ENCODE data around the gene CCDC127. TPM values are rescaled to one million over a fixed set of nuclear protein-coding genes. Genes with fewer than 3 reads are reported as not detected.

Gene CCDC127
- total RNA-seq, 1 donor from 2014 or later = 6.4 TPM

DNA sequence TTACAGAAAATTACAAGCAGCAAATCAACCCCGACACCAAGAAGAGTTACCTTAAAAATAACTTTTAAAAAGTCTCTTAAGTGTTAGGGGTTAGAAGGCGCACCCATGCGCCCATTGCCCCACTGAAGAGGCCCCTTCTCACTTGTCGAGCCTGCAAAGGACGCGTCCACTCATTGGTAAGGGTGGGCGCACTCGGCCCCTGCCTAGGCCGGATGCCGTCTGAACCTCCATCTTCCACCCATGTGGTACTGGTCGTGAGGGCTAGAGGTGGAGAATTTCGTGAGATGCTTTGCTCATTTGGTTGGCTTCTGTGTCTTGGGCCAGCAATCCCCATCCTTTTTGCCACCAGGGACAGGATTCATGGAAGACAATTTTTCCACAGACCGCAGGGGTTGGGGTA is 54.1 kb downstream of the CCDC127 start:
- Mint-ChIP-seq H3K4me1 (no peaks in the 10 kb centered on the region), H3K4me3 (no peak overlapping the region), H3K27me3 (peaks cover 11% of the 10 kb centered on the region), H3K36me3 (ENCODE audit: low read depth) (no peaks in the 10 kb centered on the region), H3K9me3 (no peaks in the 10 kb centered on the region), H3K27ac (no peak overlapping the region)
- ChIA-PET POLR2A (no interaction called here), CTCF (no interaction called here)
- intact Hi-C loops (cut with micrococcal nuclease) = no loop called here
- ATAC-seq (ENCODE audit: low read depth) (no peak), DNase-seq (no peak)
- TF ChIP-seq, protein P1, sequence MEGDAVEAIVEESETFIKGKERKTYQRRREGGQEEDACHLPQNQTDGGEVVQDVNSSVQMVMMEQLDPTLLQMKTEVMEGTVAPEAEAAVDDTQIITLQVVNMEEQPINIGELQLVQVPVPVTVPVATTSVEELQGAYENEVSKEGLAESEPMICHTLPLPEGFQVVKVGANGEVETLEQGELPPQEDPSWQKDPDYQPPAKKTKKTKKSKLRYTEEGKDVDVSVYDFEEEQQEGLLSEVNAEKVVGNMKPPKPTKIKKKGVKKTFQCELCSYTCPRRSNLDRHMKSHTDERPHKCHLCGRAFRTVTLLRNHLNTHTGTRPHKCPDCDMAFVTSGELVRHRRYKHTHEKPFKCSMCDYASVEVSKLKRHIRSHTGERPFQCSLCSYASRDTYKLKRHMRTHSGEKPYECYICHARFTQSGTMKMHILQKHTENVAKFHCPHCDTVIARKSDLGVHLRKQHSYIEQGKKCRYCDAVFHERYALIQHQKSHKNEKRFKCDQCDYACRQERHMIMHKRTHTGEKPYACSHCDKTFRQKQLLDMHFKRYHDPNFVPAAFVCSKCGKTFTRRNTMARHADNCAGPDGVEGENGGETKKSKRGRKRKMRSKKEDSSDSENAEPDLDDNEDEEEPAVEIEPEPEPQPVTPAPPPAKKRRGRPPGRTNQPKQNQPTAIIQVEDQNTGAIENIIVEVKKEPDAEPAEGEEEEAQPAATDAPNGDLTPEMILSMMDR (IDR thresholded peaks at IDR 0.05) = no peak

DNA sequence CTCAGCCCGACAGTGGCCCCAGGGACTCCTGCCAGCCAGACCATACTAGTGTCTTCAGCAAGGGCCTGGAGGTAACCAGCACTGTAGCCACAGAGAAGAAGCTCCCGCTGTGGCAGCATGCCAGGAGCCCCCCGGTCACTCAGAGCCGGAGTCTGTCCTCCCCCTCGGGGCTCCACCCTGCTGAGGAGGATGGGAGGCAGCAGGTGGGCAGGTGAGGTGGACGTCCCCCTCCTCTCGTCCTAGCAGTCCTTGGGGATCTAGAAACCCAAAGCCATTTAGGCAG is 54.7 kb downstream of the CCDC127 start:
- intact Hi-C loops (cut with micrococcal nuclease) = no loop called here
- Mint-ChIP-seq H3K4me3 (no peak overlapping the region), H3K4me1 (no peaks in the 10 kb centered on the region), H3K36me3 (ENCODE audit: low read depth) (no peaks in the 10 kb centered on the region), H3K9me3 (no peaks in the 10 kb centered on the region), H3K27ac (no peak overlapping the region), H3K27me3 (peaks cover 11% of the 10 kb centered on the region)
- no peak for ATAC-seq (ENCODE audit: low read depth)
- no peak for DNase-seq
- ChIA-PET POLR2A (no interaction called here), CTCF (no interaction called here)
- TF ChIP-seq, protein P1 (IDR thresholded peaks at IDR 0.05) = no peak

DNA sequence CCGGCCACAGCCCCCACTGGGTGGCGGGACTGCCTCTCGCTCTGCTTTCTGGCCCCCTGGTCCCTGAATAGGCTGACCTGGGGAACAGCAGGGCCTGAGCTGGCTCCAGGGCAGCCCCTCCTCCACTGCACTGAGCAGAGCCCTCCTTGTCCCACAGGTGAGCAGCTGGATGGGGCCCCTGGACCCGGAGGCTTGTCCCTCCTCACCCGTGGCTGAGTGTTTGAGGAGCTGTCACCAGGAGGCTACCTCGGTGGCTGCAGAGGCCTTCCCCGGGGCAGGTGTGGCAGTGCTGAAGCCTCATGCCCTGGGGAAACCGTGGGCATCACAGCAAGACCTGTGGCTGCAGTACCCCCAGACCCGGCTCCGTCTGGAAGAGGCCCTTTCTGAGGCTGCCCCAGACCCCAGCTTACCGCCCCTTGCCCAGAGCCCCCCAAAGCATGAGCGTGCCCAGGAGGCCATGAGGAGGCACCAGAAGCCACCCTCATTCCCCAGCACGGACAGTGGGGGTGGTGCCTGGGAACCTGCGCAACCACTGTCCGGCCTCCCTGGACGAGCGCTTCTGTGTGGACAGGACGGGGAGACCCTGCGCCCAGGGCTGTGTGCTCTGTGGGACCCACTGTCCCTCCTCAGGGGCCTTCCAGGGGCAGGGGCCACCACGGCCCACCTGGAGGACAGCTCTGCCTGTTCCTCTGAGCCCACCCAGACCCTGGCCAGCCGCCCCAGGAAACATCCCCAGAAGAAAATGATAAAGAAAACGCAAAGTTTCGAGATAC is 55.2 kb downstream of the CCDC127 start:
- peaks cover 11% of the 10 kb centered on the region for H3K27me3 Mint-ChIP-seq
- ChIA-PET CTCF (no interaction called here), POLR2A (no interaction called here)
- intact Hi-C loops (cut with micrococcal nuclease) = no loop called here
- no peaks in the 10 kb centered on the region for H3K9me3 Mint-ChIP-seq
- no peaks in the 10 kb centered on the region for H3K36me3 Mint-ChIP-seq (ENCODE audit: low read depth)
- H3K4me1 Mint-ChIP-seq = no peaks in the 10 kb centered on the region
- no peak overlapping the region for H3K4me3 Mint-ChIP-seq
- ATAC-seq (ENCODE audit: low read depth) = no peak
- DNase-seq = no peak
- TF ChIP-seq, protein P1 (IDR thresholded peaks at IDR 0.05) = no peak
- H3K27ac Mint-ChIP-seq = no peak overlapping the region

DNA sequence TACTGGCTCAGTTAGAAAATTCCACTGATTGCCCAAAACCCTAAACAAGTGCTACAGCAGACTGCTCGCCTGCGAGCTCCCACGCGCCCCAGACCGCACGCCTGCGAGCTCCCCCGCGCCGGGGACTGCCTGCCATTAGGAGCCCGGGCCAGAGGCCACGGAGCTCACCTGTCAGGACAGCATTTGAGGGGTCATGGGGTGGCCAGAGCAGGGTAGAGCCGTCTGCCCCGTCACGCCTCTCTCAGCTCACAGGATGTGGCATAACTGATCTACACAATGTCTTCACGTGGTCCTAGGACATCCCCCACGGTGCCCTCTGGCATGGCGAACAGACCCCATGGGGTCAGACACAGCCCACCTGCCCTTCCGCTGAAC is 55.8 kb downstream of the CCDC127 start:
- DNase-seq (no peak), ATAC-seq (ENCODE audit: low read depth) (no peak)
- Mint-ChIP-seq H3K4me3 (no peak overlapping the region), H3K36me3 (ENCODE audit: low read depth) (no peaks in the 10 kb centered on the region), H3K27me3 (peaks cover 13% of the 10 kb centered on the region), H3K4me1 (no peaks in the 10 kb centered on the region), H3K27ac (no peak overlapping the region), H3K9me3 (no peaks in the 10 kb centered on the region)
- intact Hi-C loops (cut with micrococcal nuclease) = no loop called here
- ChIA-PET CTCF (no interaction called here), POLR2A (no interaction called here)
- TF ChIP-seq, protein P1 (IDR thresholded peaks at IDR 0.05) = no peak

DNA sequence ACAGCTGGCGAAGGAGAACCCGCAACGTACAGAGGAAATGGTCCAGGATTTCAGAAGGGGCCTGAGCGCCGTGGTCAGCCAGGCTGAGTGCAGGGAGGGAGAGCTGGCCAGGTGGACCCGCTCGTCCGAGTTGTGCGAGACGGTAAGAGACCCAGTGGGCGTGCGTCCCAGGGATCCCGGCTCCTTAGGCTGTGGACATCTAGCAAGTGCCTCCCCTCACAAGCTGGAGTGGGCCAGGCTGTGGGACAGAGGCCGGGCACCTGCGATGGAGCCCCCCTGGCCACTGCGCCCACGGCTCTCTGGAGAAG is 56.2 kb downstream of the CCDC127 start:
- no peak for ATAC-seq (ENCODE audit: low read depth)
- DNase-seq = no peak
- peaks cover 14% of the 10 kb centered on the region for H3K27me3 Mint-ChIP-seq
- POLR2A ChIA-PET = no interaction called here
- no peak overlapping the region for H3K4me3 Mint-ChIP-seq
- no peak overlapping the region for H3K27ac Mint-ChIP-seq
- TF ChIP-seq, protein P1 (IDR thresholded peaks at IDR 0.05) = no peak
- H3K9me3 Mint-ChIP-seq = no peaks in the 10 kb centered on the region
- H3K4me1 Mint-ChIP-seq = no peaks in the 10 kb centered on the region
- intact Hi-C loops (cut with micrococcal nuclease) = no loop called here
- no peaks in the 10 kb centered on the region for H3K36me3 Mint-ChIP-seq (ENCODE audit: low read depth)
- CTCF ChIA-PET = no interaction called here
